ENCODE data around the gene LAMA1.

Gene LAMA1

DNA sequence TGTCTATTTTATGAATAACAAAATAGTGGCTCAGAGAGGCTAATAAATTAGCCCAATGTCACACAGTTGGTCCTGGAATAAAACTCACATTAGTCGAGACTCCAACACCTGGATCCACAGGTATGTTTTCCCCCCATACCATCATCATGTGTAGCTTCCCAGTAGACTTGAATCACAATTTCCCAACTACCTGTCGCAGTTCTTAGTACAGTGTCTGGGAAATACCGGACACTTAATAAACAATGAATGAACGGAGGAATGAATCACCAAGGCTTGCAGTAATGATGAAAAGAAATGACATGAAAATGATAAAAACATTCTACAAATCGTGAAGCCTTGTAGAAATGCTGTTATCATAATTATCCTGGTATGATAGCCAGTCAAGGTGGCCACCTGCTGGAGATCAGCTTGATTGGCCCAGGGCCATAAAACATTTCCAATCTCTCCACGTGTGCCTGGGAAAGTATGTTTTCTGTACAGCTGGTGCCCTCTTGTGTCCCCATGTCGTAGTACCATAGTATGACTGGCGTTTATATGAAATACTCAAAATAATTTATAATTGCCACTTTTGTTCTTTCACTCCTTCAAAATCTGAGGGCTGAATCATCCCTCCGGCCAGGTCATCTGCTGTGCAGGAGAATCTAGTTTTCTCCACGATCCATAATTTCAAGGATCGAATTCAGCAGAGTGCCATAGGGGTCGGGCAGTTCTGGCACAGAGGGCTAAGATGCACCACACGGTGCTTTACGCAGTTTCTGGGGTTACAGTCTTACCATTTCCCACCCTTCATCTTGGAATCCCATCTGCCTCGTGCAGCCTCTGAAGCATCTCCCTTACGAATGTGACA, 95.4 kb downstream of the LAMA1 start:
- H3K4me3 ChIP-seq (ENCODE audit: low read depth in 1 of 2, low read length in 2 of 2): no peak overlapping the region
- no peak for ATAC-seq (ENCODE audit: insufficient read depth, low read depth)

DNA sequence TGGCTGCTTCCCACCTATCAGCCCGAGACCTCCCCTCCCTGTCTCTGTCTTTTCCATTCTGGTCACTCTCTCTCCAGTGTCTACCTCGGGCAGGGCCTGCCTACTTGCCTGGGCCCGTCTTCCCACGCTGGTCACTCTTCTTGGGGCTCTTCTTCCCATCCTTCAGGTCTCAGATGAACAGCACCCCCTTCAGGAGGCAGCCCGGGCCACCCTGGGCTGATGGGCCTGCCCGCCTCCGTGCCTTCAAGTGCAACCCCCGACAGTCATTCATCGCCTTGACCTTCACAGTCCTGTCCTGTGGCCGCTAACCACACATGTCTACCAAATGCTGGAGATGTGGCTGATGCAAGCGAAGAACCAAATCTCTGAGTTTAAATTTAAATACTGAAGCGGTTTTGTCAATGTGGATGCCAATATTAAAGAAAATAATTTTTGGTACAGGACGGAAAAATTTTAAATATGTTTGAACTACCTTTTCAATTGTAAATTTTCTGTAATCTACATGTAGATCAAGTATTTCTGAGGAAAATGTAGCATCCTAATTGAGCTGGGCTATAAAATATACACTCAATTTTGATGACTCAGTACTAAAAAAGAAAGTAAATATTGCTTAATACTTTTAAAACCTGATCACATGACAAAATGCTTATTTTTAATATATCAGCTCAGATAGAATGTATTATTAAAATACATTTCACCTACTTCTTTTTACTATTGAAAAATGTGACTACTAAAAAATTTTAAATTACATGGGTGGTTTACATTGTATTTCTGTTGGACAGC, 96.4 kb downstream of the LAMA1 start:
- ATAC-seq (ENCODE audit: insufficient read depth, low read depth): no peak
- TF ChIP-seq EZH2 (IDR thresholded peaks at IDR 0.05; ENCODE audit: borderline replicate concordance, low read depth, low read length, severe bottlenecking) (no peak), CTCF (IDR thresholded peaks at IDR 0.05; ENCODE audit: borderline replicate concordance, extremely low read depth, low read length, poor library complexity, severe bottlenecking) (no peak)
- H3K79me2 ChIP-seq (ENCODE audit: insufficient read depth, low read length): no peaks in the 10 kb centered on the region
- H3K4me3 ChIP-seq (ENCODE audit: low read depth in 1 of 2, low read length in 2 of 2): no peak overlapping the region
- no peaks in the 10 kb centered on the region for H3K27me3 ChIP-seq (ENCODE audit: insufficient read depth, low read length, poor library complexity)
- no peak overlapping the region for H3K4me2 ChIP-seq (ENCODE audit: insufficient read depth, low read length)
- H3K9me3 ChIP-seq (ENCODE audit: insufficient read depth, low read length, severe bottlenecking): peaks cover 4% of the 10 kb centered on the region
- H2AFZ ChIP-seq (ENCODE audit: low read depth, low read length): no peak overlapping the region
- H3K36me3 ChIP-seq (ENCODE audit: insufficient read depth, low read length): no peaks in the 10 kb centered on the region
- no peaks in the 10 kb centered on the region for H4K20me1 ChIP-seq (ENCODE audit: insufficient read depth, low read length)
- H3K4me1 ChIP-seq (ENCODE audit: insufficient read depth, low read length): no peaks in the 10 kb centered on the region
- no peak overlapping the region for H3K27ac ChIP-seq (ENCODE audit: low read length)
- H3K9ac ChIP-seq (ENCODE audit: low read depth, low read length): no peak overlapping the region
- DNase-seq: no peak

More for the DNA sequence above, 95.4 kb downstream of the LAMA1 start:
- Histone ChIP-seq H4K20me1 (ENCODE audit: insufficient read depth, low read length) (no peaks in the 10 kb centered on the region), H3K79me2 (ENCODE audit: insufficient read depth, low read length) (no peaks in the 10 kb centered on the region), H3K9me3 (ENCODE audit: insufficient read depth, low read length, severe bottlenecking) (peaks cover 4% of the 10 kb centered on the region), H3K27ac (ENCODE audit: low read length) (no peak overlapping the region), H3K36me3 (ENCODE audit: insufficient read depth, low read length) (no peaks in the 10 kb centered on the region), H3K4me2 (ENCODE audit: insufficient read depth, low read length) (no peak overlapping the region), H2AFZ (ENCODE audit: low read depth, low read length) (no peak overlapping the region), H3K9ac (ENCODE audit: low read depth, low read length) (no peak overlapping the region), H3K4me1 (ENCODE audit: insufficient read depth, low read length) (no peaks in the 10 kb centered on the region), H3K27me3 (ENCODE audit: insufficient read depth, low read length, poor library complexity) (no peaks in the 10 kb centered on the region)
- peak; percentile 26 for TF ChIP-seq CTCF (IDR thresholded peaks at IDR 0.05; ENCODE audit: borderline replicate concordance, extremely low read depth, low read length, poor library complexity, severe bottlenecking)
- TF ChIP-seq EZH2 (IDR thresholded peaks at IDR 0.05; ENCODE audit: borderline replicate concordance, low read depth, low read length, severe bottlenecking): no peak
- DNase-seq: no peak

DNA sequence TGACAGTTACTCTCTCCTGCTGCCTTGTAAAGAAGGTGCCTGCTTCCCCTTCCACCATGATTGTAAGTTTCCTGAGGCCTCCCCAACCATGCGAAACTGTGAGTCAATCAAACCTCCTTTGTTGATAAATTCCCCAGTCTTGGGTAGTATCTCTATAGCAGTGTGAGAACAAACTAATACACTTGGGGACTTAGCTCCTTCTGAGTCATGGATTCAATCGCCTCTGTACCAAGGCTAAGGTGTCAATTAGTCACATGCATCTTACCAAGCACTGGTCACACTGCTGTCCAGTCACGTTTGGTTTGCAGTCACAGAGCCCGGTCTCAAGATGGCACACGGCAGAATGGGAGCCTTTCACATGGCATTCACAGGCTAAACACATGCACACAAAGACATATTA, 100.6 kb downstream of the LAMA1 start:
- H3K27ac ChIP-seq (ENCODE audit: low read length): no peak overlapping the region
- DNase-seq (no peak), ATAC-seq (ENCODE audit: insufficient read depth, low read depth) (no peak)
- no peaks in the 10 kb centered on the region for H4K20me1 ChIP-seq (ENCODE audit: insufficient read depth, low read length)
- H3K9me3 ChIP-seq (ENCODE audit: insufficient read depth, low read length, severe bottlenecking): peaks cover 4% of the 10 kb centered on the region
- no peaks in the 10 kb centered on the region for H3K36me3 ChIP-seq (ENCODE audit: insufficient read depth, low read length)
- TF ChIP-seq EZH2 (IDR thresholded peaks at IDR 0.05; ENCODE audit: borderline replicate concordance, low read depth, low read length, severe bottlenecking): no peak
- TF ChIP-seq CTCF (IDR thresholded peaks at IDR 0.05; ENCODE audit: borderline replicate concordance, extremely low read depth, low read length, poor library complexity, severe bottlenecking): no peak
- H3K79me2 ChIP-seq (ENCODE audit: insufficient read depth, low read length): no peaks in the 10 kb centered on the region
- H3K9ac ChIP-seq (ENCODE audit: low read depth, low read length): no peak overlapping the region
- H3K27me3 ChIP-seq (ENCODE audit: insufficient read depth, low read length, poor library complexity): no peaks in the 10 kb centered on the region
- no peaks in the 10 kb centered on the region for H3K4me1 ChIP-seq (ENCODE audit: insufficient read depth, low read length)
- no peak overlapping the region for H3K4me3 ChIP-seq (ENCODE audit: low read depth in 1 of 2, low read length in 2 of 2)
- H3K4me2 ChIP-seq (ENCODE audit: insufficient read depth, low read length): no peak overlapping the region
- H2AFZ ChIP-seq (ENCODE audit: low read depth, low read length): no peak overlapping the region
